GM10266 (cell line): Measurements from ENCODE around the gene NUCB1.
"Not testable (repeated sequence)": the region's sequence is repeated elsewhere in the genome, so short reads cannot be mapped to it uniquely, and the experiment has no call there.

Experiments
- DNase-seq: peaks from one replicate; pipeline ENCODE4 v3.0.0; 2012; ENCODE audit errors: extremely low spot score
- TF ChIP-seq, protein P1 (sequence below): IDR thresholded peaks from 2 replicates; pipeline ENCODE4 v1.5.1; 2012; ENCODE audit warnings: mild to moderate bottlenecking, low read depth; ENCODE audit not compliant: control insufficient read depth, insufficient read depth; ENCODE audit errors: missing control alignments

The NUCB1 gene

DNA sequence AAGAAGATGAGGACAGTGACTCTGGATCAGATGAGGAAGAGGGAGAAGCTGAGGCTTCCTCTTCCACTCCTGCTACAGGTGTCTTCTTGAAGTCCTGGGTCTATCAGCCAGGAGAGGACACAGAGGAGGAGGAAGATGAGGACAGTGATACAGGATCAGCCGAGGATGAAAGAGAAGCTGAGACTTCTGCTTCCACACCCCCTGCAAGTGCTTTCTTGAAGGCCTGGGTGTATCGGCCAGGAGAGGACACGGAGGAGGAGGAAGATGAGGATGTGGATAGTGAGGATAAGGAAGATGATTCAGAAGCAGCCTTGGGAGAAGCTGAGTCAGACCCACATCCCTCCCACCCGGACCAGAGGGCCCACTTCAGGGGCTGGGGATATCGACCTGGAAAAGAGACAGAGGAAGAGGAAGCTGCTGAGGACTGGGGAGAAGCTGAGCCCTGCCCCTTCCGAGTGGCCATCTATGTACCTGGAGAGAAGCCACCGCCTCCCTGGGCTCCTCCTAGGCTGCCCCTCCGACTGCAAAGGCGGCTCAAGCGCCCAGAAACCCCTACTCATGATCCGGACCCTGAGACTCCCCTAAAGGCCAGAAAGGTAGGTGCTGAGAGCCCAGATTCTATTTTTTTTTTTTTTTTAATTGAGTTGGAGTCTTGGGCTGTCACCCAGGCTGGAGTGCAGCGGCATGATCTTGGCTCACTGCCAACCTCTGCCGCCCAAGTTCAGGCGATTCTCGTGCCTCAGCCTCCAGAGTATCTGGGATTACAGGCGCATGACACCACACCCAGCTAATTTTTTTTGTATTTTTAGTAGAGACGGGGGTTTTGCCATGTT is 25.6 kb upstream of the NUCB1 start:
- no peak for DNase-seq
- TF ChIP-seq, protein P1, sequence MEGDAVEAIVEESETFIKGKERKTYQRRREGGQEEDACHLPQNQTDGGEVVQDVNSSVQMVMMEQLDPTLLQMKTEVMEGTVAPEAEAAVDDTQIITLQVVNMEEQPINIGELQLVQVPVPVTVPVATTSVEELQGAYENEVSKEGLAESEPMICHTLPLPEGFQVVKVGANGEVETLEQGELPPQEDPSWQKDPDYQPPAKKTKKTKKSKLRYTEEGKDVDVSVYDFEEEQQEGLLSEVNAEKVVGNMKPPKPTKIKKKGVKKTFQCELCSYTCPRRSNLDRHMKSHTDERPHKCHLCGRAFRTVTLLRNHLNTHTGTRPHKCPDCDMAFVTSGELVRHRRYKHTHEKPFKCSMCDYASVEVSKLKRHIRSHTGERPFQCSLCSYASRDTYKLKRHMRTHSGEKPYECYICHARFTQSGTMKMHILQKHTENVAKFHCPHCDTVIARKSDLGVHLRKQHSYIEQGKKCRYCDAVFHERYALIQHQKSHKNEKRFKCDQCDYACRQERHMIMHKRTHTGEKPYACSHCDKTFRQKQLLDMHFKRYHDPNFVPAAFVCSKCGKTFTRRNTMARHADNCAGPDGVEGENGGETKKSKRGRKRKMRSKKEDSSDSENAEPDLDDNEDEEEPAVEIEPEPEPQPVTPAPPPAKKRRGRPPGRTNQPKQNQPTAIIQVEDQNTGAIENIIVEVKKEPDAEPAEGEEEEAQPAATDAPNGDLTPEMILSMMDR, result no peak

DNA sequence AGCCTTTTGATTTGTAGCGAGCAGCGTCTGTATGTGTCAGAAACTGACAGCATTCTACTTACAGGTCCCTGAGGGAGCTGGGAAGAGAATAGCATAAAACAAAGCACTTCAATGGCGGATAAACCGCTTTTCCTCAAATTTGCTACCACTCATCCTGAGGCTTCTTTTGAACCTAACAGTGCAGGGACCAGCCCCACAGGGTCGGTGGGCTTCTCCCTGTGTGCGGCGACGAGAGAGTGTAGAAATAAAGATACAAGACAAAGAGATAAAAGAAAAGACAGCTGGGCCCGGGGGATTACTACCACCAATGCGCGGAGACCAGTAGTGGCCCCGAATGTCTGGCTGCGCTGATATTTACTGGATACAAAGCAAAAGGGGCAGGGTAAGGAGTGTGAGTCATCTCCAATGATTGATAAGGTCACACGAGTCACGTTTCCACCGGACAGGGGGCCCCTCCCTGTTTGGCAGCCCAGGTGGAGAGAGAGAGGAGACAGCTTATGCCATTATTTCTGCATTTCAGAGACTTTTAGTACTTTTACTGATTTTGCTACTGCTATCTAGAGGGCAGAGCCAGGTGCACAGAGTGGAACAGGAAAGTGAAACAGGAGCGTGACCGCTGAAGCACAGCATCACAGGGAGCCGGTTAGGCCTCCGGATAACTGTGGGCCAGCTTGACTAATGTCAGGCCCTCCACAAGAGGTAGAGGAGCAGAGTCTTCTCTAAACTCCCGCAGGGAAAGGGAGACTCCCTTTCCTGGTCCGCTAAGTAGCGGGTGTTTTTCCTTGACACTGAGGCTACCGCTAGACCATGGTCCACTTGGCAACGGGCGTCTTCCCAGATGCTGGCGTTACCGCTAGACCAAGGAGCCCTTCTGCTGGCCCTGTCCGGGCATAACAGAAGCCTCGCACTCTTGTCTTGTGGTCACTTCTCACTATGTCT is 23.8 kb upstream of the NUCB1 start:
- DNase-seq, result not testable (repeated sequence)

DNA sequence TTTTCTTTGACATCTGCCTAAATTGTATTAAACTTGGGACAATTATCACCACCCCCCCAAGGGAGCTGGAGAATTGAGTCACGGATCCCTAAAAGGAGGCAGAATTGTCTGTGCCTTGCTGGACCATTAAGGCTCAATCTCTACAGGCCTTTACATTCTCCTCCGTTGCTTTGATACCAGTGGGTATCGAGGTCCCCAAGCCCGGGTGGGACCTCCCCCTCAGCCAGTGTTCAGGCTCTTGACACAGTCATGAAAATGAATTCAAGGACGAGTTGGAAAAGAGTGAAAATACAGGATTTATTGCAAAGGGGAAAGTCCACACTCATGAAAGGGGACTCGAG is 22.3 kb upstream of the NUCB1 start:
- DNase-seq, result no peak
- TF ChIP-seq, protein P1, result no peak

DNA sequence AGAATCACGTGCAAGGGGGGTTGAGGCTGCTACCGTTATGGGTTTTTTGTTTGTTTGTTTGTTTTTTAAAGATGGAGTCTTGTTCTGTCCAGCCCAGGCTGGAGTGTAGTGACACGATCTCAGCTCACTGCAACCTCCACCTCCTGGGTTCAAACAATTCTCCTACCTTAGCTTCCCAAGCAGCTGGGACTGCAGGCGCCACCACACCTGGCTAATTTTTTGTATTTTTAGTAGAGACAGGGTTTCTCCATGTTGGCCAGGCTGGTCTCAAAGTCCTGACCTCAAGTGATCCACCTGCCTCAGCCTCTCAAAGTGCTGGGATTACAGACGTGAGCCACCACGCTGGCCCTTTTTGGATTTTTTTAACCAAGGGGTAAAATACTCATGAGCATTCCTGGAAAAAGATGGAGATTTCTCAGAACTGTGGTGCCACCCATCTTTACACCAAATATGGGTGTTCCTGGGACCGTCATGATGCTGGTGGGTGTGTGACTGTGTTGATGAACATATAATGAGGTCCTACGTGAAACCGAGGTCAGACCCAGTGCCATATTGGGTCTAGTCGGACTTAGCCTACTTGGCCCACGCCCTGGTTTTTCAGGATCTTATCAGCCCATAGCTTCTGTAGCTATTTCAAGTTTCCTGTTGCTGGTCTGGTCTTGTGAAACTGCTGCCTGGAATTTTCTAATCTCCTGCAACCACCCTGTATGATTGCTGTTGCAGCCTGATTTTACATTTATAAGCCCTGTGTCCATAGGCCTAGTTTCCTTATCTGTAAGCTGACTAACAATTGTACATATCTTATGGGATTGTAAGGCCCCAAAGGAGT is 21.7 kb upstream of the NUCB1 start:
- no peak for DNase-seq
- TF ChIP-seq, protein P1, result no peak

DNA sequence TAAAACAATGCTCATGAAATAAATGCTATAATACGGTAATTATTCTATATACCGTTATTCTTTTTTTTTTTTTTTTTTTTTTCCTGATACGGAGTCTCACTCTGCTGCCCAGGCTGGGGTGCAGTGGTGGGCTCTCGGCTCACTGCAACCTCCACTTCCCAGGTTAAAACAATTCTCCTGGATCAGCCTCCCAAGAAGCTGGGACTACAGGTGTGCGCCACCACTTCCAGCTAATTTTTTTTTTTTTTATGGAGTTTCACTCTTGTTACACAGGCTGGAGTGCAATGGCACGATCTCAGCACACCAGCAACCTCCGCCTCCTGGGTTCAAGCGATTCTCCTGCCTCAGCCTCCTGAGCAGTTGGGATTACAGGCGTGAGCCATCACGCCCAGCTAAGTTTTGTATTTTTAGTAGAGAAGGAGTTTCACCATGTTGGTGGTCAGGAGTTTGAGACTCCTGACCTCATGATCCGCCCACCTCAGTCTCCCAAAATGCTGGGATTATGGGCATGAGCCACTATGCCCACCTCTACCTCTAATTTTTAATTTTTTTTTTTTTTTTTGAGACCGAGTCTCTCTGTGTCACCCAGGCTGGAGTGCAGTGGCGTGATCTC is 21.0 kb upstream of the NUCB1 start:
- TF ChIP-seq, protein P1, result no peak
- DNase-seq, result no peak

DNA sequence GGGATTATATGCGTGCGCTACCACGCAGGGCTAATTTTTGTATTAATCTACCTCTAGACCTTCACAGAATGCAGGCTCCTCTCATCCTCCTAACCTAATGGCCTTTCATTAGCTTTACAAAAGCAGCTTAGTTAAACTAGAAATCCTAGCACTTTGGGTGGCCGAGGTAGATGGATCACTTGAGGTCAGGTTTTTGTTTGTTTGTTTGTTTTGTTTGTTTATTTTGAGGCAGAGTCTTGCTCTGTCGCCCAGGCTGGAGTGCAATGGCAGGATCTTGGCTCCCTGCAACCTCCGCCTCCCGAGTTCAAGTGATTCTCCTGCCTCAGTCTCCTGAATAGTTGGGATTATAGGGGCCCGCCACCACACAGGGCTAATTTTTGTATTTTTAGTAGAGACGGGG is 20.4 kb upstream of the NUCB1 start:
- DNase-seq, result not testable (repeated sequence)

DNA sequence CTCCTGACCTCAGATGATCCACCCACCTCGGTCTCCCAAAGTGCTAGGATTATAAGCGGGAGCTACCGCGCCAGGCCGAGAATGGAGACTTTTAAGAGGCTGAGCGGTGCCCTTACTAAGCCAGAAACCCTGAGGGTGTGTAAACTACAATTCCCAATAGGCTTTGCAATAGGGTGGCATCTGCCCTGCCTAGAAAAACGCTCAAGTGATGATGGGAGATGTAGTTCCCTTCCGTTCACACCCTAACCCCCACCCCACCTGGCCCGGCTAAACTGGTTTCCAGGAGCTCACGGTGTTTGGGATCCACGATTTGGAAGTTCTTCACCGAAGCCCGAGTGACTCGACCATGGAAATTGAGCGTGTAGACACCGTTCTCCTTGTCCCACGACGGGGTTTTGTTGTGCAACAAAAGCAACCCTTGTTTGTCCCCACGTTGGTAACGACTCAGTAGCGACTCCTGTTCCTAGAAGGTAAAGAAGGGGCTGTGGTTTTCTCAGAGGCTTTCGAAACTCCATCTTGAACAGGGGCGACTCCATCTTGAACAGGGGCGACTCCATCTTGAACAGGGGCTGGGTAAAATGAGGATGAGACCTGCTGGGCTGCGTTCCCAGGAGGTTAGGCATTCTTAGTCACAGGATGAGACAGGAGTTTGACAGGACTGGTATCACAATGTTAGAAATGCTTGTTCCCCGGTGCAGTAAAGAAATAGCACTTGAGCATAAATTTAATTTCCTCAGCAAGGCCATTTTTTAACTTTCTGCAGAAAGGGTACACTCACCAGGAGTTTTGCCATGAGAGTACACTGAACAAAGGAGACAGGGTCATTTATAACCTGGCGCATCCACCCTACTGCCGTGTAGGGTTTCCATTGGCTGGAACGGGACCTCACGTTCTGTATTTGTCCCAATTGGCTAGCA is 18.1 kb upstream of the NUCB1 start:
- TF ChIP-seq, protein P1, result no peak
- no peak for DNase-seq
